ENCODE results near the gene PSMD6.
A peak's percentile ranks its signal among the peaks of the same experiment; 100 is the strongest.

Gene PSMD6

GRCh38 chr3:63963496-63963895, 59.8 kb downstream of the PSMD6 start:
- H3K9me3 ChIP-seq (ENCODE audit: insufficient read depth, low read length) = no peaks in the 10 kb centered on the region
- H3K4me2 ChIP-seq (ENCODE audit: low read length) = no peak overlapping the region
- TF ChIP-seq, protein P1, sequence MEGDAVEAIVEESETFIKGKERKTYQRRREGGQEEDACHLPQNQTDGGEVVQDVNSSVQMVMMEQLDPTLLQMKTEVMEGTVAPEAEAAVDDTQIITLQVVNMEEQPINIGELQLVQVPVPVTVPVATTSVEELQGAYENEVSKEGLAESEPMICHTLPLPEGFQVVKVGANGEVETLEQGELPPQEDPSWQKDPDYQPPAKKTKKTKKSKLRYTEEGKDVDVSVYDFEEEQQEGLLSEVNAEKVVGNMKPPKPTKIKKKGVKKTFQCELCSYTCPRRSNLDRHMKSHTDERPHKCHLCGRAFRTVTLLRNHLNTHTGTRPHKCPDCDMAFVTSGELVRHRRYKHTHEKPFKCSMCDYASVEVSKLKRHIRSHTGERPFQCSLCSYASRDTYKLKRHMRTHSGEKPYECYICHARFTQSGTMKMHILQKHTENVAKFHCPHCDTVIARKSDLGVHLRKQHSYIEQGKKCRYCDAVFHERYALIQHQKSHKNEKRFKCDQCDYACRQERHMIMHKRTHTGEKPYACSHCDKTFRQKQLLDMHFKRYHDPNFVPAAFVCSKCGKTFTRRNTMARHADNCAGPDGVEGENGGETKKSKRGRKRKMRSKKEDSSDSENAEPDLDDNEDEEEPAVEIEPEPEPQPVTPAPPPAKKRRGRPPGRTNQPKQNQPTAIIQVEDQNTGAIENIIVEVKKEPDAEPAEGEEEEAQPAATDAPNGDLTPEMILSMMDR (IDR thresholded peaks at IDR 0.05; ENCODE audit: low read depth, low read length) = no peak
- no peak for TF ChIP-seq EZH2phosphoT487 (IDR thresholded peaks at IDR 0.05; ENCODE audit: low read depth)
- no peaks in the 10 kb centered on the region for H3K27me3 ChIP-seq (ENCODE audit: low read depth, low read length)
- H3K4me3 ChIP-seq (ENCODE audit: low read length) = no peak overlapping the region
- H3K36me3 ChIP-seq (replicated peaks; ENCODE audit: low read depth, low read length) = no peaks in the 10 kb centered on the region
- no peak overlapping the region for H2AFZ ChIP-seq (ENCODE audit: low read depth, low read length)
- H3K9ac ChIP-seq (ENCODE audit: low read length) = no peak overlapping the region
- no peak overlapping the region for H3K27ac ChIP-seq (ENCODE audit: low read length)
- H3K79me2 ChIP-seq (ENCODE audit: low read length) = peaks cover 3% of the 10 kb centered on the region; the same call in 1 of the 2 replicates
- H3K4me1 ChIP-seq (ENCODE audit: low read length) = peaks cover 15% of the 10 kb centered on the region
- peaks cover 22% of the 10 kb centered on the region for H4K20me1 ChIP-seq (ENCODE audit: insufficient read depth, low read length)

- Histone ChIP-seq H3K4me1 (ENCODE audit: low read length) (peaks cover 12% of the 10 kb centered on the region), H2AFZ (ENCODE audit: low read depth, low read length) (no peak overlapping the region), H3K79me2 (ENCODE audit: low read length) (peaks cover 3% of the 10 kb centered on the region; the same call in 1 of the 2 replicates), H3K9me3 (ENCODE audit: insufficient read depth, low read length) (no peaks in the 10 kb centered on the region), H3K36me3 (replicated peaks; ENCODE audit: low read depth, low read length) (no peaks in the 10 kb centered on the region), H3K27ac (ENCODE audit: low read length) (no peak overlapping the region), H3K27me3 (ENCODE audit: low read depth, low read length) (no peaks in the 10 kb centered on the region), H3K4me3 (ENCODE audit: low read length) (no peak overlapping the region), H3K9ac (ENCODE audit: low read length) (no peak overlapping the region), H4K20me1 (ENCODE audit: insufficient read depth, low read length) (peaks cover 18% of the 10 kb centered on the region), H3K4me2 (ENCODE audit: low read length) (no peak overlapping the region)
- TF ChIP-seq, protein P1 (IDR thresholded peaks at IDR 0.05; ENCODE audit: low read depth, low read length) = peak; percentile 76
- TF ChIP-seq EZH2phosphoT487 (IDR thresholded peaks at IDR 0.05; ENCODE audit: low read depth) = no peak
These were observed 61.4 kb downstream of the PSMD6 start for GRCh38 chr3:63961891-63962290.

Measured in OCI-LY3 (cell line).